Fibroblast of pulmonary artery (primary cell): Measurements from ENCODE around the gene DDX54.

ENCODE experiments used
- DNase-seq: peaks from one replicate; pipeline ENCODE4 v3.0.0-alpha.2; 2010; ENCODE audit warnings: low read depth
- H3K4me3 ChIP-seq: replicated peaks from 2 replicates; pipeline ENCODE4 v1.5.1; 2011; ENCODE audit warnings: low read depth, mild to moderate bottlenecking, control low read depth, low read length, moderate library complexity
- CTCF ChIP-seq: IDR thresholded peaks from 2 replicates; pipeline ENCODE4 v1.5.1; 2011; ENCODE audit warnings: mild to moderate bottlenecking, control low read depth, low read length, inconsistent platforms; ENCODE audit errors: missing control alignments

DDX54 gene, protein sequence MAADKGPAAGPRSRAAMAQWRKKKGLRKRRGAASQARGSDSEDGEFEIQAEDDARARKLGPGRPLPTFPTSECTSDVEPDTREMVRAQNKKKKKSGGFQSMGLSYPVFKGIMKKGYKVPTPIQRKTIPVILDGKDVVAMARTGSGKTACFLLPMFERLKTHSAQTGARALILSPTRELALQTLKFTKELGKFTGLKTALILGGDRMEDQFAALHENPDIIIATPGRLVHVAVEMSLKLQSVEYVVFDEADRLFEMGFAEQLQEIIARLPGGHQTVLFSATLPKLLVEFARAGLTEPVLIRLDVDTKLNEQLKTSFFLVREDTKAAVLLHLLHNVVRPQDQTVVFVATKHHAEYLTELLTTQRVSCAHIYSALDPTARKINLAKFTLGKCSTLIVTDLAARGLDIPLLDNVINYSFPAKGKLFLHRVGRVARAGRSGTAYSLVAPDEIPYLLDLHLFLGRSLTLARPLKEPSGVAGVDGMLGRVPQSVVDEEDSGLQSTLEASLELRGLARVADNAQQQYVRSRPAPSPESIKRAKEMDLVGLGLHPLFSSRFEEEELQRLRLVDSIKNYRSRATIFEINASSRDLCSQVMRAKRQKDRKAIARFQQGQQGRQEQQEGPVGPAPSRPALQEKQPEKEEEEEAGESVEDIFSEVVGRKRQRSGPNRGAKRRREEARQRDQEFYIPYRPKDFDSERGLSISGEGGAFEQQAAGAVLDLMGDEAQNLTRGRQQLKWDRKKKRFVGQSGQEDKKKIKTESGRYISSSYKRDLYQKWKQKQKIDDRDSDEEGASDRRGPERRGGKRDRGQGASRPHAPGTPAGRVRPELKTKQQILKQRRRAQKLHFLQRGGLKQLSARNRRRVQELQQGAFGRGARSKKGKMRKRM

DNA sequence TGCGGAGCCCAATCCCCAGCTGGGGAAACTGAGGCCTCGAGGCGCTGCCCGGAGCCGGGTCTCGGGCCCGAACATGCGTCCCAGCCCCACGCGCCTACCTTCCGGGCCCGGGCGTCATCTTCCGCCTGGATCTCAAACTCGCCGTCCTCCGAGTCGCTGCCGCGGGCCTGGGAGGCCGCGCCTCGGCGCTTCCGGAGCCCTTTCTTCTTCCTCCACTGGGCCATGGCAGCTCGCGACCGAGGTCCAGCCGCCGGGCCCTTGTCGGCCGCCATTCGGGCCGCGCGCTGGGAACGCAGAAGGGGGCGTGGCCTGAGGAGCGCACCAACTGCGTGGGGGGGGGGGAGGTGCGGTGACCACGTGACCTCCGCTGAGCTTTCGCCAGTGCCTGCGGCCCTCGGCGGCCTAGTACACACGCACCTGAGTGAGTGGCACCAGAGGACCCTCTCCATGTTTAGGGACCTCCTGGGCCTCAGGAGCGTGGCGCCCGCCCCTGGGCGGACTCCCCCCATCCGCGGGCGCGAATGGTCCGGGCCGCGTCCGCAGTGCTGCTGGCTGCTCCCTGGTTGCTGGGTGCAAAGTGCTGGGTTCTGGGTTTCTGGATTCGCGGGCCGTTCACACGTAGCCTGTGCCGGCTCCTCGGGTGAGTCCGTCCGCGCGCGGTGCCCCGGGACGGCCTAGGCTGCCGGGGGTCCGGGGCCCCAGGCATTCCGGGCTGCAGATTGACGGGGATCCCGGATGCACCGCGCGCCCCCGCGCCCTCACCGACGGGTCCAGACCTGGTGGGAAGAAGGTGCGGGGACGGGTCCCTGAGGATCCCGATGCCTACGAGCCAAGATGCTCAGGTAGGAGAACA, at the start of gene DDX54, which contains the start of gene RITA1:
Gene DDX54, minus strand, starts transcription at position 299 of the 853 bp plus-strand sequence. Its CDS starts 27 bp downstream, at position 272.
Gene RITA1, plus strand, starts transcription at position 542 of the 853 bp plus-strand sequence. CDS start 1,026 bp downstream, outside the sequence.
- peak within 1 kb of the TSS; percentile 82 for H3K4me3 ChIP-seq
- no peak for TF ChIP-seq CTCF
- peak; percentile 76 for DNase-seq

- no peak for TF ChIP-seq CTCF
Measured at GRCh38 chr12:113234483-113234882, 49.2 kb upstream of the DDX54 start.

GRCh38 chr12:113233967-113234366, 48.7 kb upstream of the DDX54 start:
- no peak for DNase-seq
- TF ChIP-seq CTCF: no peak
- no peak overlapping the region for H3K4me3 ChIP-seq

More at GRCh38 chr12:113234483-113234882, 49.2 kb upstream of the DDX54 start:
- no peak overlapping the region for H3K4me3 ChIP-seq
- DNase-seq: no peak

- no peak overlapping the region for H3K4me3 ChIP-seq
- TF ChIP-seq CTCF: no peak
- no peak for DNase-seq
Measured at GRCh38 chr12:113232840-113233585, 47.7 kb upstream of the DDX54 start.

DNA sequence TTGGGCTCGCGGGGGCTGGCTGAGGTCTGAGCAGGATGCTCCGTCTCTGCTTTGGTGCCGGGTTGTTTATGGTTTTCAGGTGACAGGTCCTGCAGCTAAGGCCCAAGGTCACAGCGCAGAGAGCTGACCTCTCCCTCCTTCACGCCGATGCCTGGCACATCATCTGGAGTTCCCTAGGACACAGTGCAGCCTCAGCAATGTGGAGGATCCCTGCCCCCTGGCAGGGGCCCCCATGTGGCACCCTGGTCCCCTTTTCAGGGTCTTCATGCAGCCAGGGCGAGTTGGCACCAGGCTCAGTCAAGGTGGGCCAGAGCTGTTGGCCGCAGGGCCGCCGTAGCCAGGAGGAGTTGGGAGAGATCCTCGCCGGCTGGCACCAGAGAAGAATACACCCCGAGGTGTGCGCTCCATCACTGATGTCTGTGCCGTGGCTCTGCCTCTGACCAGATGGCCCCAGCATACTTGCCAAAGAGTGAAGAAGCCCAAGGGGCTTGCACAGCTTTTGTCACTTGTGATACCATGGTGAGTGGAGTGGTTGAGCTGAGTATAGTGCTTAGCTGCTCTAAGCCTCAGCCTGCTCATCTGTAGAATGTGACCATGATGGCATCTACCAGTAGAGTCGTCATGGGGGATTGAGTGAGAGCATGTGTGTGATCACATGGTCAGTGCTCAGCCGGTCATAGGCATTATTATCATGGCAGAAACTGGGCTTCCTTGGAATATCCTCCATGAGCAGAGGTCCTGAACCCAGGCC, 47.0 kb upstream of the DDX54 start:
- no peak for TF ChIP-seq CTCF
- no peak for DNase-seq

More for the DNA sequence above, 47.0 kb upstream of the DDX54 start:
- H3K4me3 ChIP-seq: no peak overlapping the region
